Cortex of kidney (tissue), 1 donor: Measurements from ENCODE around the gene UCN.
"Not testable (repeated sequence)": the region's sequence is repeated elsewhere in the genome, so short reads cannot be mapped to it uniquely, and the experiment has no call there.

Source experiments
- DNase-seq: peaks from one replicate; lab custom pipeline; 2025; lab: John Stamatoyannopoulos, UW

The UCN gene

GRCh38 chr2:27314709-27315108 lies 6.5 kb upstream of the UCN start:
- no peak for DNase-seq

- no peak for DNase-seq
Observed at GRCh38 chr2:27313882-27314645, 5.8 kb upstream of the UCN start.

- no peak for DNase-seq
Observed at GRCh38 chr2:27312152-27312551, 3.9 kb upstream of the UCN start.

DNA sequence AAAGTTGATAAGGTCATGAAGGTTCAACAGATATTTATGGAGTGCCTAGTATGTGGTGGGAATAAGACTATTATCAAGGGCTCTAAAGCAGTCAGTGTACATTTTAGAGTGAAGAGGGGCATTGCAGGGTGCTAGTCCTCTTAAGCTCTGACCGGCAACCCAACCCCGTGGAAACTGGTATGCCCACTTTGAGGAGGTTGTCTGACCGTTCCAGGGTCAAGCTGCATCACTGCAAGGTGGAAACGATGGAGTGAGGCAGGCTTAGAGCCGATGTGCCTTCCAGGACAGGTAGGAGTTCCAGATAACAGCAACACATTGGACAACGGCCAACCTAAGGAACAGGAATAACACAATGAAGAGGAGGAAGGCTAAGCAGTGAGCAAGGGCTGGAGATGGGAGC lies 1.4 kb upstream of the UCN start:
- no peak for DNase-seq

GRCh38 chr2:27307545-27308358 lies 493 bp downstream of the UCN start:
- no peak for DNase-seq

DNA sequence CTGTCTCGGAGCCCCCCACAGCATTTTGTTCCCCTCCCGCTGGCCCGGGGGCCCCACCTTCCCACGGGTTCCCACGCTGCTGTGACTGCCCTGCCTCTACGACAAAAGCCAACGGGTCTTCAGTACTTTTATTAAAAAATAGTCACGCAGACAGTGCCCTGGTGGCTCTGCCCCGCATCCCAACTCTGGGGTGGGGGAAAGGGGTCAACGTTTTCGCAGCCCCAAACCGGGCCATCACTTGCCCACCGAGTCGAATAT lies 1.0 kb downstream of the UCN start:
- DNase-seq: no peak

GRCh38 chr2:27306573-27307286 lies 1.5 kb downstream of the UCN start:
- DNase-seq: no peak

DNA sequence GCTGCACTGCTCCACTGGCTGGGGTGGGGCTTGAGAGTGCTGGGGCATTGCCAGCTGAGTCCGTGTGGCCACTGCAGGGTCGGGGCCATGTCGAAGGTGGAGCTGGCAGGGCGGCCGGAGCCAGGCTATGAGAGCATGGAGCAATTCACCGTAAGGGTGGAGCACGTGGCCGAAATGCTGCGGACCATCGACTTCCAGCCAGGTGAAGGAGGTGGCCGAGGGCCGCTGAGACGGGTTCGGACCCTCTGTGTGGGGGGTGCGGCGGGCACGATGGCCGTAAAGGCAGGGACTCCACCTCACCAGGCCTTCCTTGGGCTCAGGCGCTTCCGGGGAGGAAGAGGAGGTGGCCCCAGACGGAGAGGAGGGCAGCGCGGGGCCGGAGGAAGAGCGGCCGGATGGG lies 2.1 kb downstream of the UCN start:
- no peak for DNase-seq

GRCh38 chr2:27305516-27305915 lies 2.7 kb downstream of the UCN start:
- no peak for DNase-seq

DNA sequence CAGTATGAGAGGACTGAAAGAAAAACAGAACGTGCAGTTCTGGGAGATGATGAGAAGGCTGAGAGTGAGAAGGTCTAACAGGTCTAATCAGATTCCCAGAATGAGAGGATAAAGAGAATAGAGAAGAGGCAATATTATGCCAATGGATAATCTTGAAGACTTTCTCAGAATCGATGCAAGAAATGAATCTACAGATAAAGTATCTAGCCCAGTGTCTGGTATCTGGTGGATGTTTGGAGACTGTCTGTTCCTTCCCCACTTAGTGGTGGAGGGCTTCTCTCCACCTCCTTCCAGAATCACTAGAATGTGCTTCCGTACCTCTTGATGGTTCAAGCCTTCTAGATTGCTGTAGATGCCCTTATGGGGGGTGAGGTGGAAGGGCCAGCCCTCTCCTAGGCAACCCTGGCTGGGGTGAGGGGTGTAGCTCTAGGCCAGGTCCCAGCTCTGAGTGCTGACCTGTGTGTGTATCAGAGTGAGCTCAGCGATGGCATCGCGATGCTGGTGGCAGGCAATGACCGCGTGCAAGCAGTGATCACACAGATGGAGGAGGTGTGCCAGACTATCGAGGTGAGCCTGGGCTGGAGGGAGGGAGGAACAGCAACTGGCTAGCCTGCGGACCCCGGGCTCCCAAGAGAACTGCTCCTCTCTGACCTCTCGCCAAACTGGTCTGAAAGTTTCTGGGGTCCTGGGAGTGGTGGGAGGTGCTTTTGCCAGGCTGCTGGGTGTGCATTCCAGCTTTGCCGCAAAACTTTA lies 3.6 kb downstream of the UCN start:
- no peak for DNase-seq

- no peak for DNase-seq
Observed at GRCh38 chr2:27303093-27304025, 4.9 kb downstream of the UCN start.

GRCh38 chr2:27300606-27301005 lies 7.6 kb downstream of the UCN start:
- not testable (repeated sequence) for DNase-seq

DNA sequence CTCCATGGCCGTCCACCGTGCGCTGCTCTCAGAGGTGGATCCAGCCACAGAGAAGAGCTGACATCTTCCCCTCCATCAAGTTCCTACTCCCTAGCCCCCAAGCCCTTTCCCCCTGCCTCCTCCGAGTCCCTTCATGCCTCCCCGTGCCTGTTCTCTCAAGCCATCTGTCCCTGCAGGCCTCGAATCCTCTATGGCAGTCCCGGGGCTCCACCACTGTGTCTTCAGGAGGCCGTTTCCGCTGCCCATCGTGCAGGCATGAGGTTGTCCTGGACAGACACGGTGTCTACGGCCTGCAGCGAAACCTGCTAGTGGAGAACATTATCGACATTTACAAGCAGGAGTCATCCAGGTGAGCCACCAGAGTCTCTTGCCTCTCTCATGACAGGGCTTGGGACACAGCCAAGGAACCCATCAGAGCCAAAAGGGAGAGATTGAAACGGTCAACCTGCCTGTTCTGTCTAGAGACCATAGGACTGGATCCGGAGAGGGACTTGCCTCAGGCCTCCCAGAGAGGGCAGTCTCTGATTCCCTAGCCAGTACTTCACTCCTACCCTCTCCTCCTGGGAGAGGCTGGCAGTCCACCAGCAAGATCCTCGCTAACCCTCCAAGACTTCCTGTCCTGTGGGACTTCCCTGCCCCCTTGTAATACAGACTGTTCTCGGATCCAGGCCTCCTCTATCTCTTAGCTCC lies 9.7 kb downstream of the UCN start:
- no peak for DNase-seq

GRCh38 chr2:27297195-27297594 lies 11.1 kb downstream of the UCN start:
- DNase-seq: no peak

GRCh38 chr2:27296481-27296880 lies 11.8 kb downstream of the UCN start:
- DNase-seq: no peak

GRCh38 chr2:27294928-27295327 lies 13.3 kb downstream of the UCN start:
- DNase-seq: no peak

DNA sequence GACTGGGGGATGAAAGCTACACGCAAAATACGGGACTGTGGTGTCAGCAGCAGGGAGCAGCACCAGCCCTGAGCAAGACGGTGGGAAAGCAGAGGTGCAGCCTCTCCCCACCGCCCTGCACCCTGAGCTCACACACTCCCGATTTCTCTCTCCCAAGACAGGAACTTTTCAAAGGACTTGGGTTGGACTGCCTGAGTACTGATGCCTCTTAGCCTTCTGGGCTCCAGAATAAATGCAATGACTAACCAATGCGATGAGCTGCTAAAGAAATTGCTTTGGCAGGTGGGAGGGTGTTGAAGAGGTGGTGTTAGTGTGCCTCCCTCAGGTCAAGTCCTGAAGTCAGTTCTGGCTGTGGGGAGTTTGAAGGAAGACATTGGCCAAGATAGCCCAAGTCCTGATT lies 16.4 kb downstream of the UCN start:
- DNase-seq: no peak

GRCh38 chr2:27290549-27290948 lies 17.7 kb downstream of the UCN start:
- DNase-seq: no peak

DNA sequence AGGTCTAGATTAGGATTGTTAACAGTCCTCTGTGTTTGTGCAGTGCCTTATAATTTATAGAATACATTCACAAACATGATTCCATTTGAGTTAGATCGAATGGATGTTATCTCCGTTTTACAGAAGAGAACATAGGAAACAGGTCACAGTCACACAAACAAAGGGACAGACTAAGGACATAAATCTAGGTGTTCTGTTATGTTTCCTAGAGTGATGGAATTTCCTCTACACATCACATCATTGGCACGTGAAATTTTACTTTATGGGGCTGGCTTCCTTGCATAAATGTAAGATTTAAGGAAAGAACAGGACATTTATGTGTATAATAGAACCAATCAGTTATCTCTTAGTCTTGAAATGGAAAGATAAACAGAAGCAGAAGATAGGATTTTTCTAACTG lies 19.6 kb downstream of the UCN start:
- no peak for DNase-seq

- no peak for DNase-seq
Observed at GRCh38 chr2:27285481-27285880, 22.8 kb downstream of the UCN start.

- no peak for DNase-seq
Observed at GRCh38 chr2:27284996-27285395, 23.2 kb downstream of the UCN start.
